ENCODE results near the gene PHF24. TPM values are rescaled to one million over a fixed set of nuclear protein-coding genes. Genes with fewer than 3 reads are reported as not detected.
"Not testable (repeated sequence)": the region's sequence is repeated elsewhere in the genome, so short reads cannot be mapped to it uniquely, and the experiment has no call there.

The PHF24 gene
- total RNA-seq, 1 experiment from 2014 or later: not detected

- no peak for DNase-seq (ENCODE audit: low read depth)
These were observed 38.3 kb downstream of the PHF24 start for GRCh38 chr9:34996181-34996904.

- no peak for DNase-seq (ENCODE audit: low read depth)
These were observed 38.8 kb downstream of the PHF24 start for GRCh38 chr9:34996905-34997279.

- no peak for DNase-seq (ENCODE audit: low read depth)
These were observed 39.3 kb downstream of the PHF24 start for GRCh38 chr9:34997379-34997781.

GRCh38 chr9:34998266-34998665 is 40.2 kb downstream of the PHF24 start:
- no peak for DNase-seq (ENCODE audit: low read depth)

- DNase-seq (ENCODE audit: low read depth): no peak
These were observed 41.5 kb downstream of the PHF24 start for GRCh38 chr9:34999576-34999975.

GRCh38 chr9:35000535-35001284 is 42.6 kb downstream of the PHF24 start:
- peak; percentile 86 for DNase-seq (ENCODE audit: low read depth)

- DNase-seq (ENCODE audit: low read depth): no peak
These were observed 43.2 kb downstream of the PHF24 start for GRCh38 chr9:35001285-35001677.

GRCh38 chr9:35001803-35002502 is 43.9 kb downstream of the PHF24 start:
- peak; percentile 78 for DNase-seq (ENCODE audit: low read depth)

GRCh38 chr9:35002623-35003022 is 44.5 kb downstream of the PHF24 start:
- DNase-seq (ENCODE audit: low read depth): no peak

- DNase-seq (ENCODE audit: low read depth): not testable (repeated sequence)
These were observed 46.2 kb downstream of the PHF24 start for GRCh38 chr9:35004299-35004698.

GRCh38 chr9:35010351-35010958 is 52.4 kb downstream of the PHF24 start:
- DNase-seq (ENCODE audit: low read depth): no peak

GRCh38 chr9:35014517-35014916 is 56.4 kb downstream of the PHF24 start:
- no peak for DNase-seq (ENCODE audit: low read depth)

- DNase-seq (ENCODE audit: low read depth): not testable (repeated sequence)
These were observed 65.4 kb downstream of the PHF24 start for GRCh38 chr9:35023443-35023842.

GRCh38 chr9:35026671-35027070 is 68.6 kb downstream of the PHF24 start:
- DNase-seq (ENCODE audit: low read depth): no peak

GRCh38 chr9:35027374-35027773 is 69.3 kb downstream of the PHF24 start:
- DNase-seq (ENCODE audit: low read depth): no peak

- no peak for DNase-seq (ENCODE audit: low read depth)
These were observed 69.8 kb downstream of the PHF24 start for GRCh38 chr9:35027860-35028259.

GRCh38 chr9:35028341-35028740 is 70.3 kb downstream of the PHF24 start:
- no peak for DNase-seq (ENCODE audit: low read depth)

- DNase-seq (ENCODE audit: low read depth): no peak
These were observed 71.2 kb downstream of the PHF24 start for GRCh38 chr9:35029241-35029640.

GRCh38 chr9:35029852-35030251 is 71.8 kb downstream of the PHF24 start:
- DNase-seq (ENCODE audit: low read depth): no peak

Measured in HT1080 (cell line).